ENCODE results near the gene SLC22A2.

GRCh38 chr6:160263196-160263939, 4.7 kb upstream of the SLC22A2 start:
- TF ChIP-seq, protein P1, sequence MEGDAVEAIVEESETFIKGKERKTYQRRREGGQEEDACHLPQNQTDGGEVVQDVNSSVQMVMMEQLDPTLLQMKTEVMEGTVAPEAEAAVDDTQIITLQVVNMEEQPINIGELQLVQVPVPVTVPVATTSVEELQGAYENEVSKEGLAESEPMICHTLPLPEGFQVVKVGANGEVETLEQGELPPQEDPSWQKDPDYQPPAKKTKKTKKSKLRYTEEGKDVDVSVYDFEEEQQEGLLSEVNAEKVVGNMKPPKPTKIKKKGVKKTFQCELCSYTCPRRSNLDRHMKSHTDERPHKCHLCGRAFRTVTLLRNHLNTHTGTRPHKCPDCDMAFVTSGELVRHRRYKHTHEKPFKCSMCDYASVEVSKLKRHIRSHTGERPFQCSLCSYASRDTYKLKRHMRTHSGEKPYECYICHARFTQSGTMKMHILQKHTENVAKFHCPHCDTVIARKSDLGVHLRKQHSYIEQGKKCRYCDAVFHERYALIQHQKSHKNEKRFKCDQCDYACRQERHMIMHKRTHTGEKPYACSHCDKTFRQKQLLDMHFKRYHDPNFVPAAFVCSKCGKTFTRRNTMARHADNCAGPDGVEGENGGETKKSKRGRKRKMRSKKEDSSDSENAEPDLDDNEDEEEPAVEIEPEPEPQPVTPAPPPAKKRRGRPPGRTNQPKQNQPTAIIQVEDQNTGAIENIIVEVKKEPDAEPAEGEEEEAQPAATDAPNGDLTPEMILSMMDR (IDR thresholded peaks at IDR 0.05): no peak
- TF ChIP-seq POLR2A (IDR thresholded peaks at IDR 0.05): no peak

Data from lower leg skin (tissue), 3 donors.